K562 (cell line): ENCODE measurements around the gene ATP2A3. TPM values are rescaled to one million over a fixed set of nuclear protein-coding genes. Genes with fewer than 3 reads are reported as not detected.

Experiments used
- ARNT ChIP-seq, 2 experiments: fragments of 450-650 bp; IDR thresholded peaks; 2 replicates each; pipeline ENCODE4 v1.6.1; 2016; ENCODE audit warnings: mild to moderate bottlenecking in 1 of 2
- CHCHD3 ChIP-seq: fragments of 250-450 bp; sonication (Bioruptor Pico); IDR thresholded peaks from 2 replicates; pipeline ENCODE4 v2.1.2; 2022; ENCODE audit warnings: mild to moderate bottlenecking
- CHD2 ChIP-seq: IDR thresholded peaks from 2 replicates; pipeline ENCODE4 v1.6.1; 2011; ENCODE audit warnings: low read depth, low read length
- CHD4 ChIP-seq: fragments of 200-600 bp; sonication (generic); IDR thresholded peaks from 3 replicates; pipeline ENCODE4 v1.6.1; 2012; ENCODE audit warnings: low read depth, mild to moderate bottlenecking, mixed read lengths, low read length, inconsistent platforms; ENCODE audit not compliant: insufficient read depth, insufficient replicate concordance, poor library complexity, severe bottlenecking
- CREB3 ChIP-seq: fragments of 450-650 bp; conservative IDR thresholded peaks from 2 replicates; pipeline ENCODE4 v1.6.1; 2016; ENCODE audit warnings: missing genetic modification characterization, low read depth, mild to moderate bottlenecking, missing compliant biosample characterization, moderate library complexity
- CTCF ChIP-seq, 3 experiments: IDR thresholded peaks in 2 of 3; conservative IDR thresholded peaks in 1 of 3; 2 replicates each; pipeline ENCODE4 v1.5.1; 2011 to 2012; ENCODE audit warnings: low read length in 3 of 3, mild to moderate bottlenecking in 3 of 3, control low read depth in 2 of 3, improper control_type of control experiment in 1 of 3, inconsistent platforms in 1 of 3, low read depth in 1 of 3, mixed read lengths in 1 of 3, moderate library complexity in 1 of 3; ENCODE audit not compliant: insufficient read depth in 2 of 3
- DMBX1 ChIP-seq: fragments of 250-450 bp; sonication (Bioruptor Pico); IDR thresholded peaks from 2 replicates; pipeline ENCODE4 v1.8.0; 2022; ENCODE audit warnings: inconsistent platforms, mild to moderate bottlenecking, moderate library complexity, borderline replicate concordance
- HEY1 ChIP-seq: fragments of 250-450 bp; sonication (Bioruptor Pico); IDR thresholded peaks from 2 replicates; pipeline ENCODE4 v1.5.0; 2020; ENCODE audit warnings: mild to moderate bottlenecking, moderate library complexity, borderline replicate concordance
- HNRNPLL ChIP-seq: fragments of 200-400 bp; formaldehyde crosslinking; IDR thresholded peaks from 2 replicates; pipeline ENCODE4 v1.6.1; 2017; ENCODE audit warnings: low read length, low read depth, mild to moderate bottlenecking; ENCODE audit not compliant: poor library complexity, severe bottlenecking
- KHSRP ChIP-seq: fragments of 450-650 bp; IDR thresholded peaks from 2 replicates; pipeline ENCODE4 v1.6.1; 2017
- MCM3 ChIP-seq: fragments of 450-650 bp; IDR thresholded peaks from 2 replicates; pipeline ENCODE4 v1.6.1; 2016
- OTX1 ChIP-seq: fragments of 450-650 bp; formaldehyde crosslinking; IDR thresholded peaks from 2 replicates; pipeline ENCODE4 v1.4.0; 2022; ENCODE audit warnings: mild to moderate bottlenecking
- POLR2AphosphoS5 ChIP-seq: IDR thresholded peaks from 2 replicates; pipeline ENCODE4 v1.6.1; 2011; ENCODE audit warnings: mild to moderate bottlenecking, low read depth, low read length, moderate library complexity; ENCODE audit not compliant: control insufficient read depth, insufficient read depth
- REST ChIP-seq, 2 experiments: fragments of 450-650 bp; formaldehyde crosslinking in 1 of 2; IDR thresholded peaks; 2 replicates each; pipeline versions ENCODE4 v1.4.0 to v1.6.1; 2014 to 2020; ENCODE audit warnings: mild to moderate bottlenecking in 2 of 2, borderline replicate concordance in 1 of 2, low read depth in 1 of 2
- SUPT5H ChIP-seq: fragments of 450-650 bp; IDR thresholded peaks from 2 replicates; pipeline ENCODE4 v1.6.1; 2016
- ZFP36 ChIP-seq: fragments of 150-350 bp; IDR thresholded peaks from 2 replicates; pipeline ENCODE4 v1.6.1; 2018; ENCODE audit warnings: low read length, low read depth; ENCODE audit not compliant: partially characterized antibody
- ZKSCAN3 ChIP-seq: fragments of 250-450 bp; sonication (Bioruptor Pico); IDR thresholded peaks from 2 replicates; pipeline ENCODE4 v1.4.0; 2020
- polyA plus RNA-seq, 8 experiments: library from polyadenylated mRNA; depleted of rRNA in 4 of 8; stranded (reverse) in 5 of 8; unstranded in 3 of 8; fragments of >200 nt; fragmentation: Nextera tagmentation in 2 of 8; fragmentation: Illumina TruSeq in 1 of 8; extraction: Ambion mirVana in 2 of 8; extraction: Trizol in 1 of 8; gene quantifications; 2 replicates each; pipeline versions ENCODE4 v1.2.1 to v1.2.3, GENCODE V29; 2011 to 2014; ENCODE audit warnings: inconsistent platforms in 1 of 8, missing spikeins in 1 of 8
- total RNA-seq, 7 experiments: library from RNA; depleted of rRNA in 6 of 7; stranded (reverse); fragments of >200 nt in 6 of 7; fragmentation: Illumina TruSeq in 2 of 7; extraction: Trizol in 2 of 7; gene quantifications; 2 replicates each; pipeline versions ENCODE4 v1.2.1 to v1.2.3, GENCODE V29; 2011 to 2021; ENCODE audit warnings: low replicate concordance in 1 of 7

ATP2A3 gene
- total and polyA plus RNA-seq, 9 of the 15 experiments (the other 6 are each of a cell fraction or from before 2014, with no cell fraction given), result 0.65 to 103 (median 31.3) TPM

DNA sequence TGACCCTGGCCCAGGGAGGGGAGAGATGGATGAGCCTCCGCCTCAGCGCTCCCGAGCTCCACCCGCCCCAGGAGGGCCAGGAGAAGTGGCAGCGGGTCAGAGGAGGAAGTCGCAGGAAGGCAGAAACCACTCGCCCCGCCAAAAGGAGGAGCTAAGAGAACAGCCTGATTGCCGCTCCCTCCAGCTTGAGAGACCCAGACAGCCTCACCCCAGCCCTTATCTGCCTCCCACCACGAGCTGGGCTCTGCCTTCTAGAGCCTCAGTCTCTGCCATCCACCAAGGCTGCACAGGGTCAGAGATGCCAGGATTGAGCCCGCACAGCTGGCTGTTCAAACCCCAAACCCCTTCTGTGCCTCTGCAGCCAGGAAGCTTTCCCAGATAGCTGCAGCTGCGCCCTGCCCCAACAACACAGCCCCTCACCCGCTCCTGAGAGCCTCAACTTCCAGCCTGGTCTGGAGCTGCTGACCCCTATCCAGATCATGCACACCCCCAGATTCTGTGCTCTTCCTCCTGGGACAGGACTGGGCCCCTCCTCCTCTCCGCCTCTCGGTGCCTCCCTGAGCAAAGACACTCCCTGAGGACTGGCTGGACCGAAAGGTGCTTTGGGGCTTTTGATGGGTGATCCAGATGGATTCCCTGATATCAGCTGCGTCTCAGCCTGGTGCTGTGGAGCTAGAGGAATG, 1.0 kb upstream of the ATP2A3 start (continued):
- TF ChIP-seq REST (IDR thresholded peaks at IDR 0.05; ENCODE audit: borderline replicate concordance) (peak; percentile 61; the same call in 1 of the 2 replicates), REST (CRISPR knock-in tag; IDR thresholded peaks at IDR 0.05; ENCODE audit: low read depth) (no peak), OTX1 (no peak), HEY1 (CRISPR knock-in tag) (no peak), CHD2 (no peak), CTCF (IDR thresholded peaks at IDR 0.05 in 2 of 3, conservative IDR thresholded peaks at IDR 0.05 in 1 of 3; ENCODE audit: insufficient read depth in 2 of 3, low read depth in 1 of 3, low read length in 3 of 3) (peak in 2 of 3 experiments; percentile 39 to 48; a peak in 4 of 6 replicates), CREB3 (no peak), ZKSCAN3 (CRISPR knock-in tag) (no peak), ARNT (IDR thresholded peaks at IDR 0.05) (no peak), KHSRP (no peak), MCM3 (no peak), SUPT5H (peak; percentile 56; the same call in 1 of the 2 replicates), HNRNPLL (no peak), DMBX1 (CRISPR knock-in tag) (peak; percentile 57; the same call in 1 of the 2 replicates), ZFP36 (peak; percentile 27), CHCHD3 (CRISPR knock-in tag) (no peak), POLR2AphosphoS5 (0 out of 2 replicates have a peak, but pooled peaks have one; percentile 45), CHD4 (no peak)
